HG02970 (cell line): ENCODE measurements around the gene RAB42.
A peak's percentile ranks its signal among the peaks of the same experiment; 100 is the strongest.
"Not testable (repeated sequence)": the region's sequence is repeated elsewhere in the genome, so short reads cannot be mapped to it uniquely, and the experiment has no call there.

Experiments used
- ATAC-seq: cut with Tn5 transposase; IDR thresholded peaks from one replicate; pipeline ENCODE4 v1.9.1; 2021; ENCODE audit warnings: mild to moderate bottlenecking, moderate library complexity, moderate number of reproducible peaks; ENCODE audit not compliant: unreplicated experiment, low FRiP score

Gene RAB42, protein sequence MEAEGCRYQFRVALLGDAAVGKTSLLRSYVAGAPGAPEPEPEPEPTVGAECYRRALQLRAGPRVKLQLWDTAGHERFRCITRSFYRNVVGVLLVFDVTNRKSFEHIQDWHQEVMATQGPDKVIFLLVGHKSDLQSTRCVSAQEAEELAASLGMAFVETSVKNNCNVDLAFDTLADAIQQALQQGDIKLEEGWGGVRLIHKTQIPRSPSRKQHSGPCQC

GRCh38 chr1:28591708-28592320, at the start of gene RAB42:
Gene RAB42, plus strand, starts transcription at chr1:28592265. Its CDS starts 247 bp downstream, at chr1:28592512.
- ATAC-seq: peak; percentile 27

DNA sequence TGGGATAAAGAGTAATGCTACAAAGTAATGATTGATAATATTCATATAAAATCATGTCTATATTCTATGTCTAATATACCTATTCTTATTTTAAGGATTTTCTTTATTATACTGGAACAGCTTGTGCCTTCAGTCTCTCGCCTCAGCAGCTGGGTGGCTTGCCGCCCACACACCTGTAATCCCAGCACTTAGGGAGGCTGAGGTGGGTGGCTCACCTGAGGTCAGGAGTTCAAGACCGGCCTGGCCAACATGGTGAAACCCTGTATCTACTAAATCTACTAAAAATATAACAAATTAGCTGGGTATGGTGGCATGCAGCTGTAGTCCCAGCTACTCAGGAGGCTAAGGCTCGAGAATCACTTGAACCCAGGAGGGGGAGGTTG, 46.8 kb upstream of the RAB42 start:
- no peak for ATAC-seq

- ATAC-seq: no peak
Observed at GRCh38 chr1:28548318-28548717, 43.7 kb upstream of the RAB42 start.

GRCh38 chr1:28551381-28551780, 40.7 kb upstream of the RAB42 start:
- no peak for ATAC-seq

- peak; percentile 88 for ATAC-seq
Observed at GRCh38 chr1:28552758-28553663, 39.1 kb upstream of the RAB42 start, which contains the start of gene TRNAU1AP. Gene TRNAU1AP, plus strand, starts transcription at chr1:28553085. Its CDS starts 26 bp downstream, at chr1:28553111.

DNA sequence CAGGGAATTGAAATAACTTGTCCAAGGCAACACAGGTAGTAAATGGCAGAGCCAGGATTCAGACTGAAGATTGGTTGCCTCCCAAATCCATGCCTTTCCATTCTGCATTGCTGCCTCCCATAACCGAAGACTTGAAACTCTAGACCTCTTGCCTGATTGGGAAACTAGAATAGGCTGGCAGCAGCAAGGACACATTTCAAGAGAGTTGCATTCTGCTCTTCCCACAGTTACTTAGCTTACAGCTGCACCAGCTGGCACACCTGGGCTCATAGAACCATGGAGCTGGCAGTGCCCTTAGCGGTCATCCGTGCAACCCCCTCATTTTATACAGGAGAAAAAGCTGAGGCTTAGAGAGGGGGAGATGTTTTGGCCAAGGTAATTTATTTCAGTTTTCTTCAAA, 31.2 kb upstream of the RAB42 start:
- no peak for ATAC-seq

GRCh38 chr1:28564310-28564709, 27.8 kb upstream of the RAB42 start:
- no peak for ATAC-seq

DNA sequence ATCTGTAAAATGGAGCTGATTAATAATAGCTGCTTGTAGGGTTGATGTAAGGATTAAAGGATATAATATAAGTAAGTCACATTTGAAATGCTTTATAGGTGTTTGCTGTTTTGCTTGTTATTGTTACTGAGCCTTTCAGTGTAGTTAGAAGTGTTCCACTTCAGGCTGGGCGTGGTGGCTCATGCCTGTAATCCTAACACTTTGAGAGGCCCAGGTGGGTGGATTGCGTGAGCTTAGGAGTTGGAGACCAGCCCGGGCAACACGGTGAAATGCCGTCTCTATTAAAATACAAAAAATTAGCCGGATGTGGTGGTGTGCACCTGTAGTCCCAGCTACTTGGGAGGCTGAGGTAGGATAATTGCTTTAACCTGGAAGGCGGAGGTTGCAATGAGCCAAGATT, 27.0 kb upstream of the RAB42 start:
- no peak for ATAC-seq

- ATAC-seq: no peak
Observed at GRCh38 chr1:28565726-28566125, 26.3 kb upstream of the RAB42 start.

GRCh38 chr1:28566931-28567330, 25.1 kb upstream of the RAB42 start:
- no peak for ATAC-seq

DNA sequence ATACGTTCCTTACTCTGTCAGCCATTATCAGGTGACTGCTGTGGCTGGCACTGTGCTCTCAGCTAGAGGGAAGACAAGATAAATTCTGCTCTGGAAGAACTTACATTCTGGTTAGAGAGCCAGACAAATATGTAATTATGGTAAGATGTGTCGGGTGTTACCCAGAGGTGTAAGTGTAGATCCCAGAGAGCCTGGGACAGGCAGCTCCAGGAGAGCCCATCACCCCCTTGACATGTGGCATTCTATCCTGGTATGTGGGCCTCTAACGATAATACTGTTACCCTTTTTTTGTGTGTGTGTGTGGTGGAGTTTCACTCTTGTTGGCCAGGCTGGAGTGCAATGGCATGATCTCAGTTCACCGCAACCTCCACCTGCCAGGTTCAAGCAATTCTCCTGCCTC, 20.2 kb upstream of the RAB42 start:
- no peak for ATAC-seq

DNA sequence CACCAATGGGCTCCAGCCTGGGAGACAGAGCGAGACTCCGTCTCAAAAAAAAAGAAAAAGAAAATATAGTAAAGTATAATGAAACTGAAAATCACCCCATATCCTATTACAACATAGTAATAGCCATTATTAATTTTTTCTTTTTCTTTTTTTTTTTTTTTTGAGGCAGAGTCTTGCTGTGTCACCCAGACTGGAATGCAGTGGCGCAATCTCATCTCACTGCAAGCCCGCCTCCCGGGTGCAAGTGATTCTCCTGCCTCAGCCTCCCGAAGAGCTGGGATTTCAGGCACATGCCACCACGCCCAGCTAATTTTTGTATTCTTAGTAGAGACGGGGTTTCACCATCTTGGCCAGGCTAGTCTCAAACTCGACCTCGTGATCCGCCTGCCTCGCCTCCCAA, 19.2 kb upstream of the RAB42 start:
- not testable (repeated sequence) for ATAC-seq

DNA sequence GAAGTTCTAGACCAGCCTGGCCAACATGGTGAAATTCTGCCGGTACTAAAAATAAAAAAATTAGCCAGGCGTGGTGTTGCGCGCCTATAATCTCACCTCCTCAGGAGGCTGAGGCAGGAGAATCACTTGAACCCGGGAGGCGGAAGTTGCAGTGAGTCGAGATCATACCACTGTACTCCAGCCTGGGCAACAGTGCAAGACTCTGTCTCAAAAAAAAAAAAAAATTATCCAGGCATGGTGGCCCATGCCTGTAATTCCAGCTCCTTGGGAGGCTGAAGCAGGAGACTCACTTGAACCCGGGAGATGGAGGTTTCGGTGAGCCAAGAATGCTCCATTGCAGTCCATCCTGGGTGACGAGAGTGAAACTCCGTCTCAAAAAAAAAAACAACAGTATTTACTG, 18.5 kb upstream of the RAB42 start:
- ATAC-seq: no peak

DNA sequence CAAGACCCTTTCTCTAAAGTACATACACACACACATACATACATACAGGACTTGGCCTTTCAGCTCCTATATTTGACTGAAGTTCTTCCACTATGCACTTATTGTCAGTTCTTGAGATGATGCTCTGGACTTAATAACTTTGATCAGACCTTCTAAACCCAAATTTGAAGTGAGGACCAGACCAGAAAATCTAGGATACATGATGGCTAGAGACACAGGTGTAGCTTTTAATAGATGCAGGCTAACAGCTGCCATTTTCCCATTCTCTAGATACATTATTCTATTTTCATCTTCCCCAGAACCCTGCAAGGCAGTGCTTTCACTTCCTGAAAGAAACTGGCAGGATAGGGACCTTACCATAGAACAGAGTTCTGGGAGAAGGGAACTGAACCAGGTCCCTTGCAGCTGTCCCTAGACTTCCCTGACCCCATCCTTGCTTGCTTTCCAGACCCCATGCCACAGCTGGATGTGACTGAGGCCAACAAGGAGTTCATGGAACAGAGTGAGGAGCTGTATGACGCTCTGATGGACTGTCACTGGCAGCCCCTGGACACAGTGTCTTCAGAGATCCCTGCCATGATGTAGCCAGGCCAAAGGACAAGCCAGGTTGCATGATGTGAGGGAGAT, 14.9 kb upstream of the RAB42 start:
- no peak for ATAC-seq

DNA sequence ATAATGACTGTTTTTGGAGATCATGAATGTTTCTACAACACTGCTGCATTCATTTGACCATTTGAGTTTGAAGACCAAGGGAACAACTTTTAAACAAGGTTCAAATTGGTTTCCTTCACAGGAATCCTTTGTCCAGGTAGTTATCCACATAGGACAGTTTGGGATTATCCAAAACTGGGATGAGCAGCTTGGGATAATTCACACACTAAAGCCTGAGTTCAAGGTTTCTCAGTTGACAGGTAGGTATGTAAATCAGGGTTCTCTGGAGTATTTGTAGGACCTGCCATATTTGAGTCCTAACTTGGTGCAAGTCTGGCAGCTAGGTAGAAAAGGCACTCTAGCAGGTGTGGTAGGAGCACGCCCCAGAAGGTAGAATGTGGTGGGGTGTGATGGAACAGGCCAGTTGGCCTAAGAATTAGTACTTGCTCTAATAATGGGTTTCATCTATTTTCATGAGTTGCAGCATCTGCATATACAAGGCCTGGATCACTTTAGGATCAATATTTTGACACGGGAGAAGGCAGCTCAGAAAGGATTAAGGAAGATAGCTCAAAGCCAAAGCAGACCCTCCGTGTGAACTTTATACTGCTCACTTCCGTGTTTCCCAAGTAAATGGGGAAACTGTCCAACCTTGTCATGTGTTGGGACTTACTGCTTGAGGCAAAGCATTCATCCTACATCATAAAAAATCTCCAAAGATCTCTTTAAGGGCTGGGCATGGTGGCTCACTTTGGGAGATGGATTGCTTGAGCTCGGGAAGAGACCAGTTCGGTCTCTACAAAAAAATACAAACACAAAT, 14.1 kb upstream of the RAB42 start:
- ATAC-seq: no peak

DNA sequence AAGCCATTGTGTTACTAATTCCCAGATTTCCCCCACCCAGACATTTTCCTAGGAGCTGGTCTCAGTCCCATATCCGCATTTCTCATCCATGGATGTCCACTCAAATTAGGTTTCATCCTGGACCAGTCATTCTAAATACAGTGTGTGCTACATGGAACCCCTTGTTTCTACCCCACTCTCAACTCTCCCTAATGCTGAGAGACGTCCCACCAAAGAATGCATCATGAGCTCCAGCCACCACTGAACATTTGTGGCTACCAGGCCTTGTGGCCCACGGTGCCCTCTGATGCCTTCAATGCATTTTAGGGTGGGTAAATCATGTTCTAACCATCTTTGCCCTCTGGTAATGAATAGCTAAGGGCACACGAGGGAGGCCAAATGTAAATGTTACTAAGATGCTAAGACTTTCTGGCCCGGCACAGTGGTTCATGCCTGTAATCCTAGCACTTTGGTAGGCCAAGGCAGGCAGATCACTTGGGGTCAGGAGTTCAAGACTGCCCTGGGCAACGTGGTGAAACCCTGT, 13.3 kb upstream of the RAB42 start:
- ATAC-seq: no peak

DNA sequence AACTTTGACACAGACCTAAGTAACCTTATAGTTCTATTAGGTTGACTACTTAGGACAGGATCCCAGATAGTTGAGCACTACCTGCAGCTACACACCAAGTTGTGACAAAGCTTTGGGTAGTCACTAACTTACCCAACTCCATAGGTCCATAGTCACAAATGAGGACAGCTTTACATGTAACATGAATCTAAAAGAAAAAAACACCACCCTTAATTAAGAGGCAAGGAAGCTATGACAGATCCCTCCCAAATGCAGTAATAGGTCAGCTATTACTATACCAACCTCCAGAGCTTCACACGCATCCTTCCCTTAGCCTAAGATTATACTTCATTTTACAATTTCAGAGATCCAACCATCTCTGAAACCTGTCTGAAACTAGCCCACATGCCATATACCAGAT, 12.7 kb upstream of the RAB42 start:
- ATAC-seq: no peak

GRCh38 chr1:28580722-28581530, 11.1 kb upstream of the RAB42 start:
- peak; percentile 23 for ATAC-seq
